Immature natural killer cell (primary cell): ENCODE data around the gene ART1. TPM values are rescaled to one million over a fixed set of nuclear protein-coding genes. Genes with fewer than 3 reads are reported as not detected.
A peak's percentile ranks its signal among the peaks of the same experiment; 100 is the strongest.
"Not testable (repeated sequence)": the region's sequence is repeated elsewhere in the genome, so short reads cannot be mapped to it uniquely, and the experiment has no call there.

Experiments
- DNase-seq, 3 donors: peaks; one replicate each; pipeline ENCODE4 v3.0.0; 2022; ENCODE audit warnings: mixed read lengths in 1 of 3
- H3K27ac Mint-ChIP-seq, 6 donors: one replicate each; pipeline ENCODE4 v1.8.0; 2020; ENCODE audit warnings: mixed read lengths in 6 of 6, mild to moderate bottlenecking in 5 of 6, inconsistent platforms in 4 of 6, moderate library complexity in 3 of 6
- H3K27me3 Mint-ChIP-seq, 3 donors: one replicate each; pipeline ENCODE4 v1.8.0; 2020 to 2021; ENCODE audit warnings: low read depth in 3 of 3, mild to moderate bottlenecking in 3 of 3, mixed read lengths in 3 of 3, moderate library complexity in 3 of 3, inconsistent platforms in 1 of 3
- H3K36me3 Mint-ChIP-seq, 3 donors: one replicate each; pipeline ENCODE4 v1.8.0; 2020; ENCODE audit warnings: mixed read lengths in 3 of 3, inconsistent platforms in 2 of 3, mild to moderate bottlenecking in 2 of 3
- H3K4me1 Mint-ChIP-seq, 2 donors: one replicate each; pipeline ENCODE4 v1.8.0; 2020; ENCODE audit warnings: inconsistent platforms in 2 of 2, mild to moderate bottlenecking in 2 of 2, mixed read lengths in 2 of 2, moderate library complexity in 1 of 2
- H3K4me3 Mint-ChIP-seq, 5 donors: one replicate each; pipeline ENCODE4 v1.8.0; 2020; ENCODE audit warnings: mild to moderate bottlenecking in 5 of 5, mixed read lengths in 5 of 5, inconsistent platforms in 3 of 5, moderate library complexity in 3 of 5
- H3K9me3 Mint-ChIP-seq, 6 donors: one replicate each; pipeline ENCODE4 v1.8.0; 2020; ENCODE audit warnings: mild to moderate bottlenecking in 6 of 6, mixed read lengths in 6 of 6, inconsistent platforms in 4 of 6, moderate library complexity in 3 of 6
- polyA plus RNA-seq, 3 donors: library from polyadenylated mRNA; unstranded; fragments of 300-500 nt; fragmentation: Illumina TruSeq; gene quantifications; one replicate each; pipeline ENCODE4 v1.2.3, GENCODE V29; 2021

ART1 gene
- polyA plus RNA-seq, 3 donors from 2014 or later, result not detected

DNA sequence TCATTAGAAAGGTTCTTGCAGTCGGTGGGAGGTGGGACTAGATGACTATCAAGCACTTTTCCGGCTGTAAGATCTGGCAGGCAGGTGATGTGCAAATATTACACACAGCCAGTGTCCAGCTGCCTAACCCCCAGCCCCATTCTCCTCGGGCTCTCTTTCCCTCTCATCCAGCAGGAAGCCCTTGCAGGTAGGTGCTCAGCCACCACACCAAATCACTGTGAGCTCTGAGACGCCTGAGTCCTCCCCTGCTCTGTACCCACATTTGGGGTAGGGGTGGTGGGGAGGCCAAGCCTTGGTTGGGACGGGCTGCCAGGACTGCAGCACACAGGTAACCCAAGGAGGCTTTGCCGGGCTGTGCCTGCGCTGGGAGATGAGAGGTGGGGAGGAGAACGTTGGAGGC, 3.7 kb upstream of the ART1 start:
- Mint-ChIP-seq H3K27me3 (peaks cover 7 to 12% (median 9%) of the 10 kb centered on the region in 3 donors), H3K4me1 (peaks cover 6 to 10% of the 10 kb centered on the region in 2 donors), H3K36me3 (no peaks in the 10 kb centered on the region), H3K4me3 (peak overlapping the region; percentile 41 to 80 (median 72)), H3K27ac (peak overlapping the region in 1 of 6 donors; percentile 22), H3K9me3 (peaks cover 0 to 1% (median 0%) of the 10 kb centered on the region in 6 donors)
- DNase-seq, result no peak

DNA sequence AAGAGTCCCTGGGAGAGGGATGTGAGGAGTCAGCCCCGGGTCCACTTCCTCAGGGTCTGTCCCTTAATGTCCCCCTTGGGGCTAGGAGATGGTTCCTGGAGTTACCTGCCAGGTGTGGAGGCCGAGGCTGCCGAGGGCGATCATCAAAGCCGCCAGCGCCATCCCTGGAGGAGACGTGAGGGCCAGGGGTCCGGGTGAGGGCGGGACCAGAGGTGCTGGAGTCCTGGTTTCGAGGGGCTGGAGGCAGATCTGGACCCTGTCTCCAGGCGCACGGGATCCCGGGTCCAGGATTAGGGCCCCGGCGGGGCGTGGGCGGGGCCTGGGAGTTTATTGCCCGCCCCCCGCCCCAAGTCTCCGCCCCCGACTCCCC, 3.2 kb upstream of the ART1 start, which contains the start of gene ART5:
ART5 (minus strand) TSS at position 292 of the 370 bp plus-strand sequence; CDS start at position 162, 130 bp downstream.
- peak within 1 kb of the TSS in 2 of 6 donors; percentile 45 to 46 for H3K27ac Mint-ChIP-seq
- H3K4me1 Mint-ChIP-seq, result peaks cover 6 to 10% of the 10 kb centered on the region in 2 donors
- peaks cover 0 to 1% (median 0%) of the 10 kb centered on the region in 6 donors for H3K9me3 Mint-ChIP-seq
- DNase-seq, result no peak
- peaks cover 9 to 12% (median 12%) of the 10 kb centered on the region in 3 donors for H3K27me3 Mint-ChIP-seq
- H3K4me3 Mint-ChIP-seq, result peak within 1 kb of the TSS; percentile 72 to 89 (median 79)
- H3K36me3 Mint-ChIP-seq, result no peaks in the 10 kb centered on the region

DNA sequence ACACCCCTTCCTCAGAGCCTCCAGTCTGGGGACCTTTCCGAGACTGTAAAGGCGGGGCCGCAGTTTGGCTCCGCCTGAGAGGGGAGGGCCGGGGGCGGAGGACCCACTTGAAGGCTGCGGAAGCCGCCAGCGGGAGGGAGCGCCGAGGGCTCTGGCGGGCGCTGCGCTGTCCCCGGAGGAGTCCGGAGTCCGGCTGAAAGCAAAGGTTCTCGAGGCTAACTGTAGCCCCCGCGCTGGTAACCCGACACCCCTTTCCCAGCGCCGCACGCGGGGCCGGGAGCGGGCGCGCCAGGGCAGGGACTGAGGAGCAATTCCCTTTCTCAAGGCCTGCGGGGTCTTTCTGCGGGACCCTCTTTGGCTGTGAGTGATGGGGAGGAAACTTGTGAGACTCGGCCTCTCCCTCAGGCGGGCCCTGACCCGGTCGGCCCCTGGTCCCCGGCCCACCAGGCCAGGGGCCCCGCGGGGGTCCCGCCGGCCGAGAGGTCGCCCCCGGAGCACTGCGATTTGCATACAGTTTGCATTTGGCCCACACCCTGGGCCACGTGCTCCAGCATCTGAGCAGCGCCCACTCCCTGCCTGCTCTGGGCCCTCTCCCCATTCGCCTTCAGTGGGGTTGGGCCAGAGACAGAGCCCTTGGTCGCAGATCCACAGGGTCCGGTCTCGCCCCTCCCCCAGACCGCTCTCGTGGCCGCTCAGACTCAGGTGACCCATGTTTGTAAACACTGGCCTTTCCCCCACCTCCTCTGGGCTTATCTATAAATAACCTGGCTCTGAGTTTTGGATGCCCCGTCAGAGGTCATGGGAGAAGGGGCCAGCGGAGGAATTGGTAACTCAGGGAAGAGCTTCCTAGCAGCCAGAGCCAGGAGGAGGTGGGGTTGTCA, 2.6 kb upstream of the ART1 start:
- peak overlapping the region in 2 of 6 donors; percentile 45 to 46 for H3K27ac Mint-ChIP-seq
- peak overlapping the region; percentile 72 to 89 (median 79) for H3K4me3 Mint-ChIP-seq
- peaks cover 9 to 12% (median 12%) of the 10 kb centered on the region in 3 donors for H3K27me3 Mint-ChIP-seq
- H3K9me3 Mint-ChIP-seq, result peaks cover 0 to 1% (median 0%) of the 10 kb centered on the region in 6 donors
- H3K4me1 Mint-ChIP-seq, result peaks cover 6 to 10% of the 10 kb centered on the region in 2 donors
- H3K36me3 Mint-ChIP-seq, result no peaks in the 10 kb centered on the region
- DNase-seq, result peak; percentile 52 to 58 (median 53)

DNA sequence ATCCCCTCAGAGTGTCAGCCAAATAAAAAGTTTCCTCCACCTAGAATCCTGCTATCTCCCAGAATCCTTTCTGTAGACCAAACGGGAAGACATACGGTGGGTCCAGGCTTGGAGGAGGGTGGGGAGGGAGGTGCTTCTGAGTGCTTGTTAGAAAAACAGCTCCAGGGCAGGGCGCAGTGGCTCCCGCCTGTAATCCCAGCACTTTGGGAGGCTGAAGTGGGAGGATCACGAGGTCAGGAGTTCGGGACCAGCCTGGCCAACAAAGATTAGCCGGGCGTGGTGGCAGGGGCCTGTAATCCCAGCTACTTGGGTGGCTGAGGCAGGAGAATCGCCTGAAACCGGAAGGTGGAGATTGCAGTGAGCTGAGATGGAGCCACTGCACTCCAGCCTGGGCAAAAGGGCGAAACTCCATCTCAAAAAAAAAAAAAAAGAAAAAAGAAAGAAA, 1.8 kb upstream of the ART1 start:
- H3K9me3 Mint-ChIP-seq, result not testable (repeated sequence)

DNA sequence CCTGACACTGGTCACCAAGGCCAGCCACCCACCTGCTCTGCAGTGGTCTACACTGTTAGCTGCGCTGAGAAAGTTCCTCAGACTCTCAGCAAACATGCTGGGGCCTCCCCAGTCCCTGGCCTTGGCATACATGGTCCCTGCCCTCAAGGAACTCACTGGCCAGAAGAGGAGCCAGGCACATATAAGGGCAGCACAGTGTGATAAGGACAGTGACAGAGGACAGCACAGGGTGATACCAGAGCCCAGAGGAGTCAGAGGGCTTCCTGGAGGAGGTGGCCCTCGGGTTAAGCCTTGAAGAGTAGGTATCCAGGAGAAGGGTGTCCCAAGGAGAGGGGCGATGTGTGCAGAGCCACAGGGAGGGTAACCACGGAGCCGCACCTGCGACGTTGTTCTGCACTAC, 624 bp downstream of the ART1 start:
- H3K4me1 Mint-ChIP-seq, result peaks cover 6 to 10% of the 10 kb centered on the region in 2 donors
- H3K36me3 Mint-ChIP-seq, result no peaks in the 10 kb centered on the region
- peaks cover 0 to 1% (median 0%) of the 10 kb centered on the region in 6 donors for H3K9me3 Mint-ChIP-seq
- H3K27me3 Mint-ChIP-seq, result peaks cover 12 to 20% (median 17%) of the 10 kb centered on the region in 3 donors
- H3K4me3 Mint-ChIP-seq, result no peak overlapping the region
- no peak for DNase-seq
- no peak overlapping the region for H3K27ac Mint-ChIP-seq

More for the DNA sequence above, 1.8 kb upstream of the ART1 start:
- Mint-ChIP-seq H3K4me3 (peak overlapping the region in 4 of 5 donors; percentile 74 to 89 (median 80)), H3K27me3 (peaks cover 10 to 12% (median 12%) of the 10 kb centered on the region in 3 donors), H3K4me1 (peaks cover 6 to 10% of the 10 kb centered on the region in 2 donors)
- not testable (repeated sequence) for H3K36me3 Mint-ChIP-seq, H3K27ac Mint-ChIP-seq, DNase-seq

DNA sequence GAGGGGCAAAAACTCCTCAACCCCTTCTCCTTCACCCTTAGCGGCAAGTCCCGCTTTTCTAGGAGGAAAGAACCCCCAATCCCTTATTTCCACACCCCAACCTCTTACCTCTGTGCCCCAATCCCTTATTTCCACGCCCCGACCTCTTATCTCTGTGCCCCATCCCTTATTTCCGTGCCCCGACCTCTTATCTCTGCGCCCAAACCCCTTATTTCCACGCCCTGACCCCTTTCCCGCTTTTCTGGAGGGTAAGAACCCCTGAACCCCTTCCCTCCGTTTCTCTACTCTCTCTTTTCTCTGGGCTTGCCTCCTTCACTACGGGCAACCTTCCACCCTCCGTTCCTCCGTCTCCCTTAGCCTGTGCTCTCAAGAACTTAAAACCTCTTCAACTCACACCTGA, 3.9 kb downstream of the ART1 start:
- peaks cover 8 to 22% (median 11%) of the 10 kb centered on the region in 3 donors for H3K27me3 Mint-ChIP-seq
- not testable (repeated sequence) for H3K4me3 Mint-ChIP-seq, H3K36me3 Mint-ChIP-seq, DNase-seq, H3K4me1 Mint-ChIP-seq, H3K9me3 Mint-ChIP-seq, H3K27ac Mint-ChIP-seq

DNA sequence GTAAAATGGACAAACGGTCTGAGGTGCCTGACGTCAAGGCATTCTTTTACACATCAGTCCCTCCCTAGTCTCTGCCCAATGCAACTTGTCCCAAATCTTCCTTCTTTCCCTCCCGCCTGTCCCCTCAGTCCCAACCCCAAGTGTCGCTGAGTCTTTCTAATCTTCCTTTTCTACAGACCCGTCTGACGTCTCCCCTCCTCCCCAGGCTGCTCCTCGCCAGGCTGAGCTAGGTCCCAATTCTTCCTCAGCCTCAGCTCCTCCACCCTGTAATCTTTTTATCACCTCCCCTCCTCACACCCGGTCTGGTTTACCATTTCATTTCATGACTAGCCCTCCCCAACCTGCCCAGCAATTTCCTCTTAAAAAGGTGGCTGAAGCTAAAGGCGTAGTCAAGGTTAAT, 4.4 kb downstream of the ART1 start:
- not testable (repeated sequence) for H3K27ac Mint-ChIP-seq

DNA sequence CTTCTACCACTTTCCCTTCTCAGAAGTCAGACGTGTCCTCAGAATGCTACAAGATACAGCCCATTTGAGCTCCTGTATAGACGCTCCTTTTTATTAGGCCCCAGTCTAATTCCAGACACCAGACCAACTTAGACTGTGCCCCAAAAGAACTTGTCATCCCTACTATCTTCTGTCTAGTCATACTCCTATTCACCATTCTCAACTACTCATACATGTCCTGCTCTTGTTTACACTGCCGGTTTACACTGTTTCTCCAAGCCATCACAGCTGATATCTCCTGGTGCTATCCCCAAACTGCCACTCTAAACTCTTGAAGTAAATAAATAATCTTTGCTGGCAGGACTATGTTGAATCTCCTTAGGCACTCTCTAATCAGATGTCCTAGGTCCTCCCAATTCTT, 7.6 kb downstream of the ART1 start:
- DNase-seq, H3K27ac Mint-ChIP-seq, H3K9me3 Mint-ChIP-seq, H3K4me1 Mint-ChIP-seq, H3K4me3 Mint-ChIP-seq, H3K36me3 Mint-ChIP-seq: not testable (repeated sequence)
- H3K27me3 Mint-ChIP-seq, result peaks cover 4 to 13% (median 12%) of the 10 kb centered on the region in 3 donors

More for the DNA sequence above, 4.4 kb downstream of the ART1 start:
- not testable (repeated sequence) for DNase-seq, H3K9me3 Mint-ChIP-seq, H3K4me1 Mint-ChIP-seq, H3K36me3 Mint-ChIP-seq, H3K4me3 Mint-ChIP-seq
- peaks cover 5 to 22% (median 11%) of the 10 kb centered on the region in 3 donors for H3K27me3 Mint-ChIP-seq

DNA sequence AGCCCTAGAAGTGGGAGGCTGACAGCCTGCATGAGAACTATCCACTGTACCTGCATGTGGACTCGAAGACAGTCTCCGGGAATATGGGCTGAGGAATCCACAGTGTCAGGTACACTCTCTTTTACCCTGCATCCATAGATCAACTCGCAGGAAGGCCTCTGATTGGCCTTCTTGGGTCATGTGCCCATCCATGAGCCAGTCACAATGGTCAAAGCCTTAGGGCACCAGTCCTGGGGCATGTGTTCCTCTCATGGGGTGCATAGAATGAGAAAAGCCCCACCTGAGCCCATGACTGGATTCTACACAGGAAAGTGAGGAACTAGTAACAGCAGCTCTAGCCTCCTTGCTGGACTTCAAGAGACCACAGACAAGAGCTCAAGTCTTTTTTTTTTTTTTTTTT, 10.6 kb downstream of the ART1 start:
- no peaks in the 10 kb centered on the region for H3K36me3 Mint-ChIP-seq
- DNase-seq, result no peak
- H3K4me1 Mint-ChIP-seq, result no peaks in the 10 kb centered on the region
- H3K27me3 Mint-ChIP-seq, result peaks cover 1 to 10% (median 4%) of the 10 kb centered on the region in 3 donors
- no peaks in the 10 kb centered on the region for H3K9me3 Mint-ChIP-seq
- no peak overlapping the region for H3K27ac Mint-ChIP-seq
- H3K4me3 Mint-ChIP-seq, result no peak overlapping the region

DNA sequence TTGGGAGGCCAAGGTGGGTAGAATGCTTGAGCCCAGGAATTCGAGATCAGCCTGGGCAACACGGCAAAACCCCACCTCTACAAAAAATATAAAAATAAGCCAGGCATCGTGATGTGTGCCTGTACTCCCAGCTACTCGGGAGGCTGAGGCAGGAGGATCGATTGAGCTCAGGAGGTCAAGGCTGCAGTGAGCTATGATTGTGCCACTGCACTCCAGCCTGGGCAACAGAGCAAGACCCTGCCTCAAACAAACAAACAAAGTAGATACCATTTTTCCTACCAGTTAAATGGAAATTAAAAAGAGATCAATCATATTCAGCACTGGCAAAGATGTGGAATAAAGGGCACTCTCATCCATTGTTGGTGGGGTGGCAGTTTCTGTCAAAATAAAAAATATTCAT, 12.4 kb downstream of the ART1 start:
- H3K4me1 Mint-ChIP-seq, H3K27me3 Mint-ChIP-seq, H3K4me3 Mint-ChIP-seq, DNase-seq, H3K9me3 Mint-ChIP-seq, H3K27ac Mint-ChIP-seq, H3K36me3 Mint-ChIP-seq: not testable (repeated sequence)

DNA sequence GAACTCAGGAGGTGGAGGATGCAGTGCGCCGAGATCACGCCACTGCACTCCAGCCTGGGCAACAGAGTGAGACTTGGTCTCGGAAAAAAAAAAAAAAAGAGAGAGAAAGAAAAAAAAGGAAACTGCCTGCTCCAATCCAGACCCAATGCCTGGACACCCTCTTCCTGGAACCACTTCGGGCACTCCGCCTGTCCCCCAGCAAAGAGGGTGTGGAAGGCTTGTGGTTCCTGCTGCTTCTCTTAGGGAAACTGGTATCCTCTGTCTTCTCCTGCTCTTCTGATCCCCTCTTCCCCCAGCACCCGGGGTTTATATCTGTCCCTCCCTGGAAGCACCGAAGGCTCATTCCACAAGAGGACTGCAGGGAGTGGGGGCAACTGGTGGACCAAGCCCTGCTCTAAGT, 13.3 kb downstream of the ART1 start:
- Mint-ChIP-seq H3K9me3 (no peaks in the 10 kb centered on the region), H3K36me3 (peaks cover 0 to 4% (median 0%) of the 10 kb centered on the region in 3 donors), H3K4me1 (no peaks in the 10 kb centered on the region), H3K4me3 (no peak overlapping the region), H3K27ac (no peak overlapping the region), H3K27me3 (peaks cover 1 to 5% (median 1%) of the 10 kb centered on the region in 3 donors)
- no peak for DNase-seq

DNA sequence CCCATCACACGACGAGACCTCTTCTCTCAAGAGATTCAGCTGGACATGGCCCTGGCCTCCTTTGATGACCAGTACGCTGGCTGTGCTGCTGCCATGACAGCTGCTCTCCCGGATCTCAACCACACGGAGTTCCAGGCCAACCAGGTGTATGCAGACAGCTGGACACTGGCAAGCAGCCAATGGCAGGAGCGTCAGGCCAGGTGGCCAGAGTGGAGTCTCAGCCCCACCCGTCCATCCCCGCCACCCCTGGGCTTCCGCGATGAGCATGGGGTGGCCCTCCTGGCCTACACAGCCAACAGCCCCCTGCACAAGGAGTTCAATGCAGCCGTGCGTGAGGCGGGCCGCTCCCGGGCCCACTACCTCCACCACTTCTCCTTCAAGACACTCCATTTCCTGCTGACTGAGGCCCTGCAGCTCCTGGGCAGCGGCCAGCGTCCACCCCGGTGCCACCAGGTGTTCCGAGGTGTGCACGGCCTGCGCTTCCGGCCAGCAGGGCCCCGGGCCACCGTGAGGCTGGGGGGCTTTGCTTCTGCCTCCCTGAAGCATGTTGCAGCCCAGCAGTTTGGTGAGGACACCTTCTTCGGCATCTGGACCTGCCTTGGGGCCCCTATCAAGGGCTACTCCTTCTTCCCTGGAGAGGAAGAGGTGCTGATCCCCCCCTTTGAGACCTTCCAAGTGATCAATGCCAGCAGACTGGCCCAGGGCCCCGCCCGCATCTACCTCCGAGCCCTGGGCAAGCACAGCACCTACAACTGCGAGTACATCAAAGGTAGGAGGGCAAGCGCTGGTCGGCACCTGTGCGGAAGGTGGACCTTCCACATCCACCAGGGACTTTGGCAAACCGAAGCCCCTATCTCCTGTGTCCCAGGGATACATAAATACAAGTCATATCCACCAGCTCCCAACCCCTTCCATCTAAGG, 14.9 kb downstream of the ART1 start:
- Mint-ChIP-seq H3K9me3 (no peaks in the 10 kb centered on the region), H3K4me1 (no peaks in the 10 kb centered on the region), H3K27ac (no peak overlapping the region), H3K36me3 (peaks cover 5 to 9% (median 8%) of the 10 kb centered on the region in 3 donors), H3K4me3 (no peak overlapping the region), H3K27me3 (peaks cover 1 to 5% (median 1%) of the 10 kb centered on the region in 3 donors)
- no peak for DNase-seq

DNA sequence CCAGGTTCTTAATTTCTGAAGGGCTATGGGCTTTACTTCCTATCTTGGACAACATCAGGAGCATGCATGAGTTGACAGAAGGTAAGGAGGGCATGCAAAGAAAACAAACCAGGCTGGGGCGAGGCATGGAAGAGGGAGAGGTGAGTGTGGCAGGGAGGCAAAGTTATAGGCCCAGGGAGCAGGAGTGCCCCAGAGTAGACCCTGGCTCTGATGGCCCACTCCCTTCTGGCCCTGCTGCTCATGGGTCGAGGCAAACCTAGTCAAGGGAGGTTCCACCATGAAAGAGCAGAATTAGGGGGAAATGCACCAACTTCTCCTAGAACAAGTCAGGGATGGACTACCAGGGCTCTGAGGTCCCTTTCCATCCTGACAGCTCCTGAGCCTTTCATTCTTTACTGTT, 16.0 kb downstream of the ART1 start:
- no peaks in the 10 kb centered on the region for H3K4me1 Mint-ChIP-seq
- no peak overlapping the region for H3K27ac Mint-ChIP-seq
- no peaks in the 10 kb centered on the region for H3K9me3 Mint-ChIP-seq
- H3K27me3 Mint-ChIP-seq, result peaks cover 0 to 5% (median 0%) of the 10 kb centered on the region in 3 donors
- H3K36me3 Mint-ChIP-seq, result peaks cover 11 to 20% (median 16%) of the 10 kb centered on the region in 3 donors
- DNase-seq, result no peak
- no peak overlapping the region for H3K4me3 Mint-ChIP-seq
